ENCODE data around the gene GLIS1. TPM values are rescaled to one million over a fixed set of nuclear protein-coding genes. Genes with fewer than 3 reads are reported as not detected.

Gene GLIS1
- total RNA-seq, 1 donor from 2014 or later = not detected

DNA sequence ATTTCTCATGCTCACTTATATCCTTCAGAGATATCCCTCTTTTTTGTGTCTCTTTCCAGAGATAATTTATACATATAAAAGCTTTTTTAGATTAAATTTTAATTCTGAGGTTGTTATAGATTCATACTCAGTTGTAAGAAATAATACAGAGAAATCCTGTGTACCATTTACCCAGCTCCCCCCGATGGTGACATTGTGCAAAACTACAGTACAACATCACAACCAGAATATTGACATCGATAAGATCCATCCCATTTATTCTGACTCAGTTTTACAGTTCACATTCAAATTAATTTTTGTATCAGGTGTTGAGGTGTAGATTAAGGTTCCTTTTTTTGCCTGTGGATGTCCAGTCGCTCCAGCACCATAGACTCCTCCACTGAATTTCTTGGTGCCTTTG lies 265.5 kb downstream of the GLIS1 start:
- no peak for DNase-seq (ENCODE audit: low spot score in 2 of 2)
- Histone ChIP-seq H3K27ac (no peak overlapping the region), H3K4me1 (no peaks in the 10 kb centered on the region), H3K4me3 (no peak overlapping the region), H3K9me3 (no peaks in the 10 kb centered on the region), H3K36me3 (no peaks in the 10 kb centered on the region), H3K27me3 (no peaks in the 10 kb centered on the region)
- intact Hi-C loops (cut with DNase I) = no loop called here
- TF ChIP-seq, protein P1, sequence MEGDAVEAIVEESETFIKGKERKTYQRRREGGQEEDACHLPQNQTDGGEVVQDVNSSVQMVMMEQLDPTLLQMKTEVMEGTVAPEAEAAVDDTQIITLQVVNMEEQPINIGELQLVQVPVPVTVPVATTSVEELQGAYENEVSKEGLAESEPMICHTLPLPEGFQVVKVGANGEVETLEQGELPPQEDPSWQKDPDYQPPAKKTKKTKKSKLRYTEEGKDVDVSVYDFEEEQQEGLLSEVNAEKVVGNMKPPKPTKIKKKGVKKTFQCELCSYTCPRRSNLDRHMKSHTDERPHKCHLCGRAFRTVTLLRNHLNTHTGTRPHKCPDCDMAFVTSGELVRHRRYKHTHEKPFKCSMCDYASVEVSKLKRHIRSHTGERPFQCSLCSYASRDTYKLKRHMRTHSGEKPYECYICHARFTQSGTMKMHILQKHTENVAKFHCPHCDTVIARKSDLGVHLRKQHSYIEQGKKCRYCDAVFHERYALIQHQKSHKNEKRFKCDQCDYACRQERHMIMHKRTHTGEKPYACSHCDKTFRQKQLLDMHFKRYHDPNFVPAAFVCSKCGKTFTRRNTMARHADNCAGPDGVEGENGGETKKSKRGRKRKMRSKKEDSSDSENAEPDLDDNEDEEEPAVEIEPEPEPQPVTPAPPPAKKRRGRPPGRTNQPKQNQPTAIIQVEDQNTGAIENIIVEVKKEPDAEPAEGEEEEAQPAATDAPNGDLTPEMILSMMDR (IDR thresholded peaks at IDR 0.05) = no peak

DNA sequence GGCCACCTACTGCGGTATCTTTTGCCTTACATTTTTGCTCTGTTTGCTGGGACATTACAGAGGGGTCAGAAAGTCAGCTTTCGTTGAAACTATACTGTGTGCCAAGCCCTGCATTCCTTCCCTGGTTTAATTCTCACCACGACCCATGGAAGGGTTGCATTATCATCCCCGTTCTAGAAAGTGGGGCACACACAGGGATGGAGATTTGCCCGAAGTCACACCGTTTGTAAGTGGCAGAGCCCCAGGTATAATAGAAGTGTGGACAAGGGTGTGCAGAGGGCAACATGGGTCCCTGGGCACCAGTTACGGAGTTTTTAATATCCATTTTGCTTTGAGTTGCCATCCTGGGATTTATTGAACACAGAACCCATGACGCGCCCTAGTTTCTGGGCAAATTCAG lies 268.0 kb downstream of the GLIS1 start:
- Histone ChIP-seq H3K4me1 (no peaks in the 10 kb centered on the region), H3K27me3 (no peaks in the 10 kb centered on the region), H3K27ac (no peak overlapping the region), H3K36me3 (no peaks in the 10 kb centered on the region), H3K4me3 (no peak overlapping the region), H3K9me3 (no peaks in the 10 kb centered on the region)
- TF ChIP-seq, protein P1 (IDR thresholded peaks at IDR 0.05) = no peak
- no peak for DNase-seq (ENCODE audit: low spot score in 2 of 2)
- intact Hi-C loops (cut with DNase I) = no loop called here

DNA sequence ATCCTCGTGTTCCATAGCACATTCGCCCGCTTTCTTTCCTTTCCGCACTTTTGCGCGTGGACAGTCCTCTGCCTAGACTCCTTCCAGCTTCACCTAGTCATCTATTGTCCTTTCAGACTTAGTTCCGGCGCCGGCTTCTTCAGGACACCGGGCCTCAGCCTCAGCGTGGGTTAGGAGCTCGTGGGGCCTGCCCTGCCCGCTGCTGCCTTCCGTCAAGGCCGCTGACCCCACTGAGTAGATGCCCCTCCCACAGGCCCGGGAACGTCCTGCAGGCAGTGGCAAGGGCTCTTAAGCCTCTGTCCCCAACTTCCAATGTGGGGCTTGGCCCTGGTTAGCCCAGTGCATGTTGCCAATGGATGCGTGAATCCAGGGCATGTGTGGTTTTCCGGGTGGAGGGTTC lies 268.4 kb downstream of the GLIS1 start:
- H3K9me3 ChIP-seq = no peaks in the 10 kb centered on the region
- no peak overlapping the region for H3K4me3 ChIP-seq
- H3K4me1 ChIP-seq = no peaks in the 10 kb centered on the region
- H3K27me3 ChIP-seq = no peaks in the 10 kb centered on the region
- H3K36me3 ChIP-seq = no peaks in the 10 kb centered on the region
- TF ChIP-seq, protein P1 (IDR thresholded peaks at IDR 0.05) = no peak
- intact Hi-C loops (cut with DNase I) = no loop called here
- H3K27ac ChIP-seq = no peak overlapping the region
- no peak for DNase-seq (ENCODE audit: low spot score in 2 of 2)

DNA sequence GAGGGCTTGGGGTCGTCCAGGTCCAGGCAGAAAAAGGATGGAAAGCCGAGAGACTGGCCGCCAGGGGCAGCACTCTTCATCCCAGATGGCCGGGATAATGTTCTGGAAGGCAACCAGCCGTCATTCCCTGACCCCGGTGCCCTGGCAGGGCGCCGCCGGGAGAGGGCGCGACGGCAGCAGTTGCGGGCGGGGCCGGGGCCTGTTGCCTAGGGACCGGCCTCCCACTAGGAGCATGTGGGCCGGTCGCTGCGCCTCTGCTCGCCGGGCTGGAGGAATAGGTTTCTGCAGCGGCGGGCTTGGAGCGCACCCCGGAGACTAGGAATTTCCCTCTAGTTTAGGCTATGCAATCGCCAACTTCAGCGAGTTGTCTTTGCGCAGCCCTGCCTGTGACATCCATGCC lies 268.8 kb downstream of the GLIS1 start:
- TF ChIP-seq, protein P1 (IDR thresholded peaks at IDR 0.05) = peak; percentile 10 to 39 (median 21)
- Histone ChIP-seq H3K27ac (no peak overlapping the region), H3K36me3 (no peaks in the 10 kb centered on the region), H3K4me1 (no peaks in the 10 kb centered on the region), H3K4me3 (no peak overlapping the region), H3K27me3 (no peaks in the 10 kb centered on the region), H3K9me3 (no peaks in the 10 kb centered on the region)
- DNase-seq (ENCODE audit: low spot score in 2 of 2) = no peak
- intact Hi-C loops (cut with DNase I) = no loop called here

DNA sequence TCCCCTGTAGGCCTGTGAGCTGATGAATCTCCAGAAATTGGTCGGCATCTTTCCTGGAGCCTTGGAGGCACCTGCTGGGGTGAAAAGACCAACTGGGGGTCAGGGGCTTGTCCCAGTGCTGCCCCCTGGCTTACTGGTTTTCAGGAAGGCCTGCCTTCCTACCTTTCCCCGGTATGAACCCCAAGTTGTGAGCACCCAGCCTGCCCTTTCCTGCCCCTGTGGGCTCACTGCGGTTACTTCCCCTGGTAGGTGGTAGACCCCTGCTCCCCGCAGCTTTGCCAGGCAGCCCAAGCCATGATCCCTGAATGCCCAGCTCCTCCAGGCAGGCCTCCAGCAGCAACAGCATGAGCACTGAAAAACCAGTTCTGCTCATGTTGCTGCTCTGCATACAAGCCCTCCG lies 269.6 kb downstream of the GLIS1 start:
- Histone ChIP-seq H3K9me3 (no peaks in the 10 kb centered on the region), H3K4me1 (no peaks in the 10 kb centered on the region), H3K4me3 (no peak overlapping the region), H3K27me3 (no peaks in the 10 kb centered on the region), H3K36me3 (no peaks in the 10 kb centered on the region), H3K27ac (no peak overlapping the region)
- TF ChIP-seq, protein P1 (IDR thresholded peaks at IDR 0.05) = no peak
- intact Hi-C loops (cut with DNase I) = no loop called here
- no peak for DNase-seq (ENCODE audit: low spot score in 2 of 2)

DNA sequence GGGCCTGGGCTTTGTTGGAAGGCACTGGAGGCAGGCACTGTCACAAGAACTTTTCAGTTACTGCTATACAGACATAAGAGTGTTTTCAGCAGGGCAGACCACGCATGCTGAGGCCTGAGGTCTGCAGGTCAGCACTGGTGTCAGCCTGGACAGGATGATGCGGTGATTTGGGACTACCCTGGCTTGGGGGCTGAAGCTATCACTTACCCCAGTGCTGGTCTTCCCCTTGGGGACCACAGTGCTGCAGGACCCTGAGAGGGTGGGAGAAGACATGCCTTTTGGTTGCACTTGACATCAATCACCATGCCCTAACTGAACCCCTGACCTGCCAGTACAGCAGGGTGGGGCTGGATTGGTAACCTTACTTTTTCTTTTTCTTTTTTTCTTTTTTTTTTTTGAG lies 270.6 kb downstream of the GLIS1 start:
- intact Hi-C loops (cut with DNase I) = no loop called here
- Histone ChIP-seq H3K4me1 (no peaks in the 10 kb centered on the region), H3K27me3 (no peaks in the 10 kb centered on the region), H3K4me3 (no peak overlapping the region), H3K27ac (no peak overlapping the region), H3K9me3 (no peaks in the 10 kb centered on the region), H3K36me3 (no peaks in the 10 kb centered on the region)
- DNase-seq (ENCODE audit: low spot score in 2 of 2) = no peak
- TF ChIP-seq, protein P1 (IDR thresholded peaks at IDR 0.05) = no peak
